ENCODE results near the gene CNR1.
"Not testable (repeated sequence)": the region's sequence is repeated elsewhere in the genome, so short reads cannot be mapped to it uniquely, and the experiment has no call there.

The CNR1 gene

GRCh38 chr6:88165844-88166492 lies at the start of gene CNR1:
Gene CNR1 (minus strand): TSS chr6:88166347. CDS start chr6:88145274, 21,073 bp downstream.
- DNase-seq (ENCODE audit: low read depth in 2 of 2): no peak

DNA sequence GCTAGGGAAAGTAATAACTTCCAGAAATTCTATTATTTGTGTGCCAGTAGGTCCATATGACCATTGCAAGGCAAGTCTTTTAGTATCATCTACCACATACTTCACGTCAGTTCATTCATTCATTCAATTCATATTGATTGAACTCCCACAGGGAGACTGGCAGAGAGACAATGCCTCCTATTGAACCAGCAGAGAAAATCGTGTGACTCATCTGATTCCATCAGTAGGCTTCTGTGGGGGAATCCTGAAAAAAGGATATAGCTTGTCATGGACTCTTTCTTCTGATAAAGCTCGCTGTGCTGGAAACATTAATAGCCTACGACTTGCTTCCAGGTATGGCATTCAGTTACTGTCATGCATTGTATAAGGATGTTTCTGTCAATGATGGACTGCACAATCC lies 45.3 kb upstream of the CNR1 start:
- DNase-seq (ENCODE audit: low read depth in 2 of 2): no peak

DNA sequence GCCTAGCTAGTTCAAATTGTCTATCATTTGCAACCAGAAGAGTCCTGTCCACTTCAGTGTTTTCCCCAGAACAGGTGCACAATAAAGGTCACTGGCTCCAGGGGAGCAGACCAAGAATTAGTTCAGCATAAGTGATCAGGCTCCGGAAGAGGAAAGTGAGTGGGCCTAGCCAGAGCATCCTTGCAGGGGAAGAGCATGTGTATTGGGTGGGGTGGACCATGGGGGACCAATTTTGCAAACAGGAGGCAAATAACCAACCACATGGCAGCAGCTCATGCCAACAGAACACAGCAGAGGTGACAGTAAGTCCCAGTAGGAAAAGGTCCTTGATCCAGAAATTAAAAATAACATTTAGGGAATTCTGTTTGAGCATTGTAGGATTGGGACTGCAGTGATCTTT lies 43.2 kb upstream of the CNR1 start:
- DNase-seq (ENCODE audit: low read depth in 2 of 2): no peak

GRCh38 chr6:88208726-88209125 lies 42.6 kb upstream of the CNR1 start:
- no peak for DNase-seq (ENCODE audit: low read depth in 2 of 2)

GRCh38 chr6:88201734-88202133 lies 35.6 kb upstream of the CNR1 start:
- DNase-seq (ENCODE audit: low read depth in 2 of 2): not testable (repeated sequence)

DNA sequence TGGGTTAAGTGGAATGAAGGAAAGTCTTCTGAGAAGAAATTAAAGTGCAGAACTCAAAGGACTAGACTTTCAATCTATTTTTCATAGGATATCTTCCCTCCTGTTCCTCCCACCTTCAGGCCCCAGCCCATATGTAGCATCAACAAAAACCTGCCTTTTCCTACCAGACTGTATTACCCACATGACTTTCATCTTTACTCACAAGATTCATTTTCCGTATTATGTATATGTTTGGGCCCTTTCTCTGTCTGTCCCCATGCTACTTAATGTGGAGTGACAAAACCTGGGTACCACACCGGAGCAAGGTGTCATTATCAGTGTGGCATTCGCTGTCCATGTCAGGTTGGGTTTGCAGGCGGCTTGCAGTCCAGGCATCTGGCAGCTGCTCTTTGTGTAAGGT lies 18.8 kb upstream of the CNR1 start:
- DNase-seq (ENCODE audit: low read depth in 2 of 2): no peak

GRCh38 chr6:88183471-88183870 lies 17.3 kb upstream of the CNR1 start:
- no peak for DNase-seq (ENCODE audit: low read depth in 2 of 2)

- no peak for DNase-seq (ENCODE audit: low read depth in 2 of 2)
These were observed 13.5 kb upstream of the CNR1 start for GRCh38 chr6:88179692-88180091.

DNA sequence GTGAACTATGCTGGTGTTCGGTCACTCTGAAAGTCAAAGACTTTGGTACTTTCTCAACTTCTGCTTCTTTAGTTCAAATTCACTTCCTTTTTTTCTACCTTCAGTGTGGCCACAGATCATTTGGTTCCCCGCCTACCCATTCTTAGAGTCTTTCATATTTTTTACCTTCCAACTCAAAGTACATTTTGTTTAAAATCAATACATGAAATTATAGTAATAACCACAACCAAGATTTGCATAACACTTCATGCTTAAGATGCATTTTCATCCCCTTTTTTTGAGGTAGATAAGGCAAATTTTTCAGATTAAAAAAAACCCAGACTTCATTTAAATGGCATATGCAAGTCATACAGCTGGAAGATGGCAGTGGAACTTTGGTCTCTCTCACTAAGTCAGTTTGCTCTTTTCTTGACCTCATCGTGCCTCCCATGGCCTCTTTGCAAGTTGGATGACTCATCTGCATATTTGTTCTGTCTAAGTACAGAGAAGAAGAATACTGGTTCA lies 11.9 kb upstream of the CNR1 start:
- DNase-seq (ENCODE audit: low read depth in 2 of 2): no peak

DNA sequence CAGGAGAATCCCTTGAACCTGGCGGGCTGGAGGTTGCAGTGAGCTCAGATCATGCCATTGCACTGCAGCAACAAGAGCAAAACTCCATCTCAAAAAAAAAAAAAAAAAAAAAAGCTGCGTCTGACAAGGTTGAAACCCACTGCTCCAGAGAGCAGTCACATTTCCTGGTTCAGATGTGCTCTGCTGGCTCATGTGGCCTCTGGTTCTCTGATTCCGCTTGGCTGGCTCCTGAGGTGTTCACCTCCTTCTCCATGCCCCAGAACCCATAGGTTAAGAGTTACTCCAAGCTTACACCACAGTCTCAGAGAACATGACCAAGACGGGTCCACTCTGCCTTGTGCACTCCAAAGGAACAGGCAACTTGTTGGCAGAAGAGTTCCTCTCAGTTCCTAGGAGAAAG lies 8.8 kb upstream of the CNR1 start:
- no peak for DNase-seq (ENCODE audit: low read depth in 2 of 2)

GRCh38 chr6:88171312-88171711 lies 5.2 kb upstream of the CNR1 start:
- no peak for DNase-seq (ENCODE audit: low read depth in 2 of 2)

- no peak for DNase-seq (ENCODE audit: low read depth in 2 of 2)
These were observed 2.2 kb upstream of the CNR1 start for GRCh38 chr6:88168362-88168761.

DNA sequence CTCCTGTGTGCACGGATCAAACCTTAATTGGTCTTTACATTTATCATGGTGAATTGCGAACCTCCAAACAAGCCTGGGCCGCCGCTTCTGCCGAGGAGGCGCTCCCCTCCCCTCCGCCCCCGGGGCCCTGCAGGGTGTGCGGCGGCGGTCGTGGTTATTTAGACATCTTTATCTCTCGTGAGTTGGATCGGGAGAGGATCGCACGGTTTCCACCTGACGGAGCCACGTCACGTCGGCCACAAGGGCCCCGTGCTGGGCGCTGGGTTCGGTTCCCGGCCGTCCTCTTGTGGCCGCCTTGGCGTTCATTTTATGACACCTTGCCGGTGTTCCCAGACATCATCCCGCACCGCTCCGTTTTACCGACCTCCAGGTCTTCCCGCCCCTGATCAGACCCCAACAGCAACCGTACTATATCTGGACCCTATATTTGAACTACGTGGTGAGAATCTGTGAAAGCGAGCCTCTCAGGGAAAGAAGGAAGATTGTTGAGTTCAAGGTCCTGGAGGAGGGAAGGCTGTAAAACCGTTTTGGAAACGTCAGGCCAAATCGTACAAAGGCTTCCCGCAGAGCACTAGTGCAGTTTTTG lies 1.3 kb upstream of the CNR1 start:
- DNase-seq (ENCODE audit: low read depth in 2 of 2): no peak

GRCh38 chr6:88166493-88167351 lies 575 bp upstream of the CNR1 start:
- no peak for DNase-seq (ENCODE audit: low read depth in 2 of 2)

- no peak for DNase-seq (ENCODE audit: low read depth in 2 of 2)
These were observed 882 bp downstream of the CNR1 start for GRCh38 chr6:88165087-88165843.

- no peak for DNase-seq (ENCODE audit: low read depth in 2 of 2)
These were observed 2.1 kb downstream of the CNR1 start for GRCh38 chr6:88164061-88164460.

DNA sequence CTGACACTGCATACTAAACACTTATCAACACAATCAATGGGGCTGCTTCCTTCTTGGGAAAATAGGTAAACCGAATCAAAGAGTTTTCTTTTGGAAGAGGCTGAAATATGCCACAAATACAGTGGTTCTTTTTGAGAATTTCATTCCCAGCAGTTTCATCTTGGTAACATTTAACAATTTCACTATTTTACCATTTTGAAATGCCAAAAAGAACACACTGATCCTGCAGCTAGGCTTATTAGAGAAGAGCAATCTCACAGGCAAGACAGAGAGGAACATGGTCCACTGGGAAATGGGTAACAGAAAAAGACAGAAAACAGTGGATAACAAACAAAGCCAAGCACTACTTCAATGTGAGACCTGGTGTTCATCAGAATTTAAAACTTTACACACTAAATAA lies 2.5 kb downstream of the CNR1 start:
- DNase-seq (ENCODE audit: low read depth in 2 of 2): no peak

GRCh38 chr6:88161940-88162339 lies 4.2 kb downstream of the CNR1 start:
- no peak for DNase-seq (ENCODE audit: low read depth in 2 of 2)

DNA sequence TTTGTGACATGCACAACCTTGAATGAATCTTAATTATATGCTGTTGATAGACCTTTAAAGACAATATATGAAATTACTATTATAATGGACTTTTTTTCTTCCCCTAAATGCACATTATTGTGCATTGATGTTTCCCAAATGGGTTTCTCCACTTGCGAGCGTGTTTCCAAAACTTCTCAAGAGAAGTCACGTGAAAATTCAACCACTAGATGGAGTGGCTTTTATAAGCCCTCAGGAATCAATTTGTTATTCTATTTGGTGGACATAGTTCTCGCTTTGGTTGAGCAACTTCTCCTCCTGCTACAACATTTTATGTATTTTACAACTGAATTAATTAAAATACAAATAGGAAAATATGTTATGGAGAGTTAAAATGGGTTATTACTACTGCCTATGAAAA lies 9.0 kb downstream of the CNR1 start:
- no peak for DNase-seq (ENCODE audit: low read depth in 2 of 2)

- DNase-seq (ENCODE audit: low read depth in 2 of 2): no peak
These were observed 20.7 kb downstream of the CNR1 start for GRCh38 chr6:88145298-88145963.

GRCh38 chr6:88144637-88145297 lies 21.4 kb downstream of the CNR1 start:
- DNase-seq (ENCODE audit: low read depth in 2 of 2): no peak
